ENCODE results near the gene ADARB1.

DNA sequence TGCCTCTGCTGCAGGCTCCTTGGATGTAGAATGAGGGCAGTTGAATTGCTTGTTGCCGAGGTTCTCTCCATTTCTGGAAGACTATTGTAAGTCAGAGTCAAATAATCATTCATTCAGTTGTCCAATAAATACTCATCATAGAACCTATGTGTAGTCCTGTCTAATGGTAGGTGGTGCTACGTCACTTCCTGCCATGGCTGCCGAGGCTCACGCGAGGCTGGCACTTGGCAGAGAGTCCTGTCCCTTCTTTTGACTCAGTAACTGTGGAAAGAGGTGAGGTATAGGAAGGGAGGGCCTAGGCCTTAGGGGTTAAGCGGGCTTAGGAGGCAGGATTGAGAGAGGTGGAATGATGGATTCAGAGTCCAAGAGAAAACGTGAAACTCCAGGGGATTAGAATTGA, 9.7 kb downstream of the ADARB1 start:
- no peak for TF ChIP-seq ZNF274 (IDR thresholded peaks at IDR 0.05; ENCODE audit: borderline replicate concordance, extremely low read depth, low read length)
- TF ChIP-seq, protein P1, sequence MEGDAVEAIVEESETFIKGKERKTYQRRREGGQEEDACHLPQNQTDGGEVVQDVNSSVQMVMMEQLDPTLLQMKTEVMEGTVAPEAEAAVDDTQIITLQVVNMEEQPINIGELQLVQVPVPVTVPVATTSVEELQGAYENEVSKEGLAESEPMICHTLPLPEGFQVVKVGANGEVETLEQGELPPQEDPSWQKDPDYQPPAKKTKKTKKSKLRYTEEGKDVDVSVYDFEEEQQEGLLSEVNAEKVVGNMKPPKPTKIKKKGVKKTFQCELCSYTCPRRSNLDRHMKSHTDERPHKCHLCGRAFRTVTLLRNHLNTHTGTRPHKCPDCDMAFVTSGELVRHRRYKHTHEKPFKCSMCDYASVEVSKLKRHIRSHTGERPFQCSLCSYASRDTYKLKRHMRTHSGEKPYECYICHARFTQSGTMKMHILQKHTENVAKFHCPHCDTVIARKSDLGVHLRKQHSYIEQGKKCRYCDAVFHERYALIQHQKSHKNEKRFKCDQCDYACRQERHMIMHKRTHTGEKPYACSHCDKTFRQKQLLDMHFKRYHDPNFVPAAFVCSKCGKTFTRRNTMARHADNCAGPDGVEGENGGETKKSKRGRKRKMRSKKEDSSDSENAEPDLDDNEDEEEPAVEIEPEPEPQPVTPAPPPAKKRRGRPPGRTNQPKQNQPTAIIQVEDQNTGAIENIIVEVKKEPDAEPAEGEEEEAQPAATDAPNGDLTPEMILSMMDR (IDR thresholded peaks at IDR 0.05; ENCODE audit: control extremely low read depth in 1 of 3, insufficient read depth in 1 of 3, low read depth in 1 of 3, low read length in 3 of 3): no peak
- TF ChIP-seq POLR2AphosphoS5 (IDR thresholded peaks at IDR 0.05; ENCODE audit: low read depth, low read length): no peak
- TF ChIP-seq, protein P2, sequence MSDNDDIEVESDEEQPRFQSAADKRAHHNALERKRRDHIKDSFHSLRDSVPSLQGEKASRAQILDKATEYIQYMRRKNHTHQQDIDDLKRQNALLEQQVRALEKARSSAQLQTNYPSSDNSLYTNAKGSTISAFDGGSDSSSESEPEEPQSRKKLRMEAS (IDR thresholded peaks at IDR 0.05): no peak
- TF ChIP-seq JUN (IDR thresholded peaks at IDR 0.05; ENCODE audit: low read depth, low read length): no peak
- no peak for TF ChIP-seq EP300 (IDR thresholded peaks at IDR 0.05; ENCODE audit: borderline replicate concordance in 1 of 2, low read depth in 2 of 2, low read length in 2 of 2)
- no peak for TF ChIP-seq CREB1 (IDR thresholded peaks at IDR 0.05)
- no peak for TF ChIP-seq USF2 (IDR thresholded peaks at IDR 0.05; ENCODE audit: low read length)
- no peak for TF ChIP-seq YY1 (IDR thresholded peaks at IDR 0.05; ENCODE audit: low read depth, low read length)
- no peak for TF ChIP-seq CEBPB (IDR thresholded peaks at IDR 0.05; ENCODE audit: low read depth, low read length)
- TF ChIP-seq GTF2F1 (IDR thresholded peaks at IDR 0.05; ENCODE audit: borderline replicate concordance, low read depth, low read length): no peak
- no peak for TF ChIP-seq RAD21 (IDR thresholded peaks at IDR 0.05 in 1 of 2, conservative IDR thresholded peaks at IDR 0.05 in 1 of 2; ENCODE audit: low read depth in 2 of 2, low read length in 2 of 2)
- no peak for TF ChIP-seq KDM1A (IDR thresholded peaks at IDR 0.05; ENCODE audit: borderline replicate concordance, low read length)

Data from H1 (cell line).